Measurements from ENCODE around the gene LILRB1.

DNA sequence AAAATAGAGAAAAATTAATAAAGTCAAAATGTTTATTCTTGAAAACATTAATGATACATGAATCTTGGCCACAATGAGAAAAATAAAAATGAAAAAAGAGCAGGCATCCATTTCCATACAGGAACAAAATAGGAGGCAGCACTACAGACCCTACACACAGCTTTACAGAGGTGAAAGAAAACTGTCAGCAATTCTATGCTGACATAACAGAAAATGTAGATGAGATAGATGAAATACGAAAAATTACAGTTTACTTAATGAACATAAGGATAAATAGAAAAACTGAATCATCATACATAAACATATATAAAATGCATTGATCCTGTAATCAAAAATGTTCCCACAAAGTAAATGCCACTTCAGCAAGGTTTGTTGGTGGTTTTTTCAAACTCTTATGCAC lies 38.1 kb downstream of the LILRB1 start:
- TF ChIP-seq EZH2 (IDR thresholded peaks at IDR 0.05; ENCODE audit: insufficient read depth, low read length) (no peak), CTCF (IDR thresholded peaks at IDR 0.05; ENCODE audit: insufficient read depth, low read depth, low read length) (no peak)

Data from astrocyte (in vitro differentiated cells and primary cell).